ENCODE results near the gene EIF4G3. TPM values are rescaled to one million over a fixed set of nuclear protein-coding genes. Genes with fewer than 3 reads are reported as not detected.

Gene EIF4G3
- total RNA-seq, 1 experiment from 2014 or later, result 55.4 TPM

DNA sequence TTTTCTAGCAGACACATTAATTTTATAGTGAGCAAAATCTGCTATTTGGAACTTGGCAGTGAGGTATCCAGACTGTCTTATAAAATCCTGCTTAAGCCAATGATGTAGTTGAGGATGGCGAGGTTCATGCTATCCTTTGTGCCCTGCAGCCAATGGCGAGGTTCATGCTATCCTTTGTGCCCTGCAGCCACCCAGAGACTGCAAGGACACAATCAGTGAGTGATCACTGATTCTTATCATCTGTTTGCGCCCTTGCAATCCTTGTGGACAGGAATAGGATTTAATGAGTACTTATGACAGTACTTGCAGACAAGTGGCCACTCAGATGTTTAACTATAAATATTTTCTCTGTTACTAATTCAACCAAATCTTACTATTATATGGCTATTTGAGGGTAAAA, 112.6 kb downstream of the EIF4G3 start:
- no peak overlapping the region for H3K4me3 ChIP-seq (ENCODE audit: low read depth, low read length)
- intact Hi-C loops (cut with micrococcal nuclease; ENCODE audit: unreplicated experiment), result no loop called here
- no peaks in the 10 kb centered on the region for H3K36me3 ChIP-seq (ENCODE audit: control insufficient read depth, insufficient read depth, low read length)
- no peak overlapping the region for H3K4me3 Mint-ChIP-seq (ENCODE audit: unreplicated experiment)
- no peak overlapping the region for H3K27ac Mint-ChIP-seq (ENCODE audit: unreplicated experiment)
- no peaks in the 10 kb centered on the region for H3K4me1 ChIP-seq
- H3K9me3 ChIP-seq, result no peaks in the 10 kb centered on the region
- ChIA-PET POLR2A (no interaction called here), CTCF (no interaction called here)
- H3K27me3 Mint-ChIP-seq (ENCODE audit: insufficient read depth, unreplicated experiment), result no peaks in the 10 kb centered on the region
- DNase-seq, result no peak
- H3K27me3 ChIP-seq (replicated peaks; ENCODE audit: control insufficient read depth, insufficient read depth, low read length), result no peaks in the 10 kb centered on the region
- no TSS peak for BruUV-seq (replicated peaks)
- TF ChIP-seq, protein P1, sequence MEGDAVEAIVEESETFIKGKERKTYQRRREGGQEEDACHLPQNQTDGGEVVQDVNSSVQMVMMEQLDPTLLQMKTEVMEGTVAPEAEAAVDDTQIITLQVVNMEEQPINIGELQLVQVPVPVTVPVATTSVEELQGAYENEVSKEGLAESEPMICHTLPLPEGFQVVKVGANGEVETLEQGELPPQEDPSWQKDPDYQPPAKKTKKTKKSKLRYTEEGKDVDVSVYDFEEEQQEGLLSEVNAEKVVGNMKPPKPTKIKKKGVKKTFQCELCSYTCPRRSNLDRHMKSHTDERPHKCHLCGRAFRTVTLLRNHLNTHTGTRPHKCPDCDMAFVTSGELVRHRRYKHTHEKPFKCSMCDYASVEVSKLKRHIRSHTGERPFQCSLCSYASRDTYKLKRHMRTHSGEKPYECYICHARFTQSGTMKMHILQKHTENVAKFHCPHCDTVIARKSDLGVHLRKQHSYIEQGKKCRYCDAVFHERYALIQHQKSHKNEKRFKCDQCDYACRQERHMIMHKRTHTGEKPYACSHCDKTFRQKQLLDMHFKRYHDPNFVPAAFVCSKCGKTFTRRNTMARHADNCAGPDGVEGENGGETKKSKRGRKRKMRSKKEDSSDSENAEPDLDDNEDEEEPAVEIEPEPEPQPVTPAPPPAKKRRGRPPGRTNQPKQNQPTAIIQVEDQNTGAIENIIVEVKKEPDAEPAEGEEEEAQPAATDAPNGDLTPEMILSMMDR (IDR thresholded peaks at IDR 0.05; ENCODE audit: insufficient read depth in 1 of 2, low read depth in 1 of 2, low read length in 1 of 2, severe bottlenecking in 1 of 2, unreplicated experiment in 1 of 2), result no peak
- H3K4me1 Mint-ChIP-seq (ENCODE audit: low read depth, unreplicated experiment), result peaks cover 5% of the 10 kb centered on the region
- peaks cover 5% of the 10 kb centered on the region for H3K36me3 Mint-ChIP-seq (ENCODE audit: insufficient read depth, unreplicated experiment)
- no peaks in the 10 kb centered on the region for H3K9me3 Mint-ChIP-seq (ENCODE audit: unreplicated experiment)

- Histone ChIP-seq H3K4me3 (ENCODE audit: low read depth, low read length) (no peak overlapping the region), H3K4me1 (no peaks in the 10 kb centered on the region), H3K27me3 (replicated peaks; ENCODE audit: control insufficient read depth, insufficient read depth, low read length) (no peaks in the 10 kb centered on the region), H3K9me3 (no peaks in the 10 kb centered on the region), H3K36me3 (ENCODE audit: control insufficient read depth, insufficient read depth, low read length) (no peaks in the 10 kb centered on the region)
- CTCF ChIA-PET, result no interaction called here
- no peak for DNase-seq
- H3K4me1 Mint-ChIP-seq (ENCODE audit: low read depth, unreplicated experiment), result peaks cover 10% of the 10 kb centered on the region
- H3K27ac Mint-ChIP-seq (ENCODE audit: unreplicated experiment), result no peak overlapping the region
- TF ChIP-seq, protein P1 (IDR thresholded peaks at IDR 0.05; ENCODE audit: insufficient read depth in 1 of 2, low read depth in 1 of 2, low read length in 1 of 2, severe bottlenecking in 1 of 2, unreplicated experiment in 1 of 2), result no peak
- no TSS peak for BruUV-seq (replicated peaks)
- H3K27me3 Mint-ChIP-seq (ENCODE audit: insufficient read depth, unreplicated experiment), result no peaks in the 10 kb centered on the region
- intact Hi-C loops (cut with micrococcal nuclease; ENCODE audit: unreplicated experiment), result no loop called here
- POLR2A ChIA-PET, result no interaction called here
- no peak overlapping the region for H3K4me3 Mint-ChIP-seq (ENCODE audit: unreplicated experiment)
- peaks cover 5% of the 10 kb centered on the region for H3K36me3 Mint-ChIP-seq (ENCODE audit: insufficient read depth, unreplicated experiment)
- no peaks in the 10 kb centered on the region for H3K9me3 Mint-ChIP-seq (ENCODE audit: unreplicated experiment)
Measured at GRCh38 chr1:21060523-21060922, 116.2 kb downstream of the EIF4G3 start.

- BruUV-seq (replicated peaks), result no TSS peak
- no peak overlapping the region for H3K4me3 Mint-ChIP-seq (ENCODE audit: unreplicated experiment)
- DNase-seq, result no peak
- no peak overlapping the region for H3K4me3 ChIP-seq (ENCODE audit: low read depth, low read length)
- no peaks in the 10 kb centered on the region for H3K9me3 ChIP-seq
- H3K4me1 ChIP-seq, result no peaks in the 10 kb centered on the region
- H3K27me3 ChIP-seq (replicated peaks; ENCODE audit: control insufficient read depth, insufficient read depth, low read length), result no peaks in the 10 kb centered on the region
- H3K9me3 Mint-ChIP-seq (ENCODE audit: unreplicated experiment), result no peaks in the 10 kb centered on the region
- TF ChIP-seq, protein P1 (IDR thresholded peaks at IDR 0.05; ENCODE audit: insufficient read depth in 1 of 2, low read depth in 1 of 2, low read length in 1 of 2, severe bottlenecking in 1 of 2, unreplicated experiment in 1 of 2), result no peak
- H3K36me3 Mint-ChIP-seq (ENCODE audit: insufficient read depth, unreplicated experiment), result peaks cover 5% of the 10 kb centered on the region
- ChIA-PET CTCF (no interaction called here), POLR2A (no interaction called here)
- intact Hi-C loops (cut with micrococcal nuclease; ENCODE audit: unreplicated experiment), result no loop called here
- no peaks in the 10 kb centered on the region for H3K27me3 Mint-ChIP-seq (ENCODE audit: insufficient read depth, unreplicated experiment)
- H3K36me3 ChIP-seq (ENCODE audit: control insufficient read depth, insufficient read depth, low read length), result no peaks in the 10 kb centered on the region
- peaks cover 10% of the 10 kb centered on the region for H3K4me1 Mint-ChIP-seq (ENCODE audit: low read depth, unreplicated experiment)
- H3K27ac Mint-ChIP-seq (ENCODE audit: unreplicated experiment), result no peak overlapping the region
Measured at GRCh38 chr1:21059021-21059420, 117.7 kb downstream of the EIF4G3 start.
